HepG2 (cell line): ENCODE measurements around the gene ANAPC16. TPM values are rescaled to one million over a fixed set of nuclear protein-coding genes. Genes with fewer than 3 reads are reported as not detected.

Experiments
- FOSL2 ChIP-seq: sonication (generic); formaldehyde crosslinking; IDR thresholded peaks from 2 replicates; pipeline ENCODE4 v1.4.0; 2020; ENCODE audit warnings: missing genetic modification reagents
- GZF1 ChIP-seq: sonication (generic); formaldehyde crosslinking; IDR thresholded peaks from 2 replicates; pipeline ENCODE4 v1.5.1; 2020; ENCODE audit warnings: mild to moderate bottlenecking, missing genetic modification reagents
- KDM5B ChIP-seq: sonication (generic); formaldehyde crosslinking; IDR thresholded peaks from 2 replicates; pipeline ENCODE4 v1.4.0; 2020; ENCODE audit warnings: missing genetic modification reagents, mild to moderate bottlenecking, borderline replicate concordance
- MED1 ChIP-seq: sonication (generic); formaldehyde crosslinking; IDR thresholded peaks from 2 replicates; pipeline ENCODE4 v1.4.0; 2020; ENCODE audit warnings: missing genetic modification reagents
- MYC ChIP-seq: sonication (generic); formaldehyde crosslinking; IDR thresholded peaks from 2 replicates; pipeline ENCODE4 v1.9.0; 2021; ENCODE audit warnings: missing genetic modification reagents, borderline replicate concordance
- PAX8 ChIP-seq: sonication (generic); formaldehyde crosslinking; IDR thresholded peaks from 2 replicates; pipeline ENCODE4 v1.8.0; 2022; ENCODE audit warnings: mild to moderate bottlenecking, missing genetic modification reagents, borderline replicate concordance
- PRPF4 ChIP-seq: fragments of 200-400 bp; formaldehyde crosslinking; IDR thresholded peaks from 2 replicates; pipeline ENCODE4 v1.6.1; 2016; ENCODE audit warnings: low read length, low read depth; ENCODE audit not compliant: poor library complexity, severe bottlenecking
- SIX4 ChIP-seq: sonication (generic); formaldehyde crosslinking; IDR thresholded peaks from 2 replicates; pipeline ENCODE4 v1.4.0; 2020; ENCODE audit warnings: missing genetic modification reagents
- SMARCE1 ChIP-seq: fragments of 450-650 bp; IDR thresholded peaks from 2 replicates; pipeline ENCODE4 v1.6.1; 2017; ENCODE audit warnings: borderline replicate concordance
- U2AF2 ChIP-seq: fragments of 200-400 bp; formaldehyde crosslinking; IDR thresholded peaks from 2 replicates; pipeline ENCODE4 v1.6.1; 2017; ENCODE audit warnings: low read depth, mild to moderate bottlenecking, low read length
- ZBTB21 ChIP-seq: sonication (generic); formaldehyde crosslinking; IDR thresholded peaks from 2 replicates; pipeline ENCODE4 v1.4.0; 2020; ENCODE audit warnings: missing genetic modification reagents
- ZBTB8A ChIP-seq: sonication (generic); formaldehyde crosslinking; IDR thresholded peaks from 2 replicates; pipeline ENCODE4 v1.4.0; 2020; ENCODE audit warnings: mild to moderate bottlenecking, low read depth, missing genetic modification reagents, borderline replicate concordance
- ZFP90 ChIP-seq: sonication (generic); formaldehyde crosslinking; IDR thresholded peaks from 2 replicates; pipeline ENCODE4 v1.8.0; 2022; ENCODE audit warnings: missing genetic modification reagents, mild to moderate bottlenecking, inconsistent platforms, borderline replicate concordance
- ZNF326 ChIP-seq: sonication (generic); formaldehyde crosslinking; IDR thresholded peaks from 2 replicates; pipeline ENCODE4 v1.4.0; 2020; ENCODE audit warnings: missing genetic modification reagents, borderline replicate concordance
- ZNF570 ChIP-seq: sonication (generic); formaldehyde crosslinking; IDR thresholded peaks from 2 replicates; pipeline ENCODE4 v1.4.0; 2020; ENCODE audit warnings: mild to moderate bottlenecking, missing genetic modification reagents, borderline replicate concordance
- ZNF652 ChIP-seq: IDR thresholded peaks from 2 replicates; pipeline ENCODE4 v1.6.1; 2016; ENCODE audit warnings: low read depth, borderline replicate concordance
- polyA plus RNA-seq, 8 experiments: library from polyadenylated mRNA; depleted of rRNA in 3 of 8; stranded (reverse) in 7 of 8; unstranded in 1 of 8; fragments of >200 nt; fragmentation: Illumina TruSeq in 4 of 8; extraction: Trizol in 4 of 8; gene quantifications; 2 replicates each; pipeline versions ENCODE4 v1.2.1 to v1.2.3, GENCODE V29; 2011 to 2016; ENCODE audit warnings: low read depth in 4 of 8, missing spikeins in 1 of 8, mixed read lengths in 1 of 8; ENCODE audit not compliant: insufficient read depth in 1 of 8
- total RNA-seq, 5 experiments: library from RNA; depleted of rRNA; stranded (reverse); fragments of >200 nt; fragmentation: Illumina TruSeq; extraction: Trizol; gene quantifications; 2 replicates each; pipeline ENCODE4 v1.2.3, GENCODE V29; 2016; ENCODE audit warnings: low read depth in 1 of 5
- TF ChIP-seq, protein P1 (sequence below): sonication (generic); formaldehyde crosslinking; IDR thresholded peaks from 2 replicates; pipeline ENCODE4 v1.5.0; 2020; ENCODE audit warnings: missing genetic modification reagents, mild to moderate bottlenecking, borderline replicate concordance
- TF ChIP-seq, protein P2 (sequence below): sonication (generic); formaldehyde crosslinking; IDR thresholded peaks from 2 replicates; pipeline ENCODE4 v1.5.1; 2020; ENCODE audit warnings: mild to moderate bottlenecking, missing genetic modification reagents, moderate library complexity
- TF ChIP-seq, protein P3 (sequence below): IDR thresholded peaks from 2 replicates; pipeline ENCODE4 v1.6.1; 2016

The ANAPC16 gene
- total and polyA plus RNA-seq, 2 of the 13 experiments (the other 11 are each of a cell fraction or from before 2014, with no cell fraction given): 74.8 to 89.4 TPM

DNA sequence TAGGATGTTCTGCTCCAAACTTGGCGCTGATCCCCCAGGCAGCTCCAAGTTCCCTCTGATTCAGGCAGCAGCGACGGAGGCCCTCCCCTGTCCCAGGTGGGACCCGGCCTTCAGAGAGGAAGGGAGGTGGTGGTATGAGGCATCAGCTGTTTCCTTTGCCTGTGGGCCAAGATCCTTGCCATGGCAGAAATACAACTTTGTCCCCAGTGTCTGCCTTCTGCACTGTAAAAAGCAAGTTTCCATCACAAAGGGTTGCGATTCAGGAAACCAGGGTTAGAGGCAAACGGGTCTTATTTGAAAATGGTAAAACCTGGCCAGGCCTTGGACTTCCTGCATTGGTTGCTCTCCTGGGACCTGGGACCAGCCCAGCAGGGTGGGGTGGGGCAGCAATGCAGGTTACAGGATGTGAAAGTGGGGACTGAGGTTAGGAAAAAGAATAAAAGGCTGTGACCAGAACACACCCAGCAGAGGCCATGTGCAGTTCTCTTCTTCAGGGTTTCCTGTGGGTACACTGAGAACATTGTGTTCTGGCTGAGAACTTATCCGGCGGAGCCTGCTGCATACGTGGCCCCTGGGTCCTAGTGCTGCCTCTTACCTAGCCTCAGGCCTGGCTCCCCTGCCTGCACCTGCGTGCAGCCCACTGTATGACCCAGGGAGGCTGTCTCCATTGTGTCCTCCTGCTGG, 32.8 kb downstream of the ANAPC16 start (continued):
- TF ChIP-seq, protein P1, sequence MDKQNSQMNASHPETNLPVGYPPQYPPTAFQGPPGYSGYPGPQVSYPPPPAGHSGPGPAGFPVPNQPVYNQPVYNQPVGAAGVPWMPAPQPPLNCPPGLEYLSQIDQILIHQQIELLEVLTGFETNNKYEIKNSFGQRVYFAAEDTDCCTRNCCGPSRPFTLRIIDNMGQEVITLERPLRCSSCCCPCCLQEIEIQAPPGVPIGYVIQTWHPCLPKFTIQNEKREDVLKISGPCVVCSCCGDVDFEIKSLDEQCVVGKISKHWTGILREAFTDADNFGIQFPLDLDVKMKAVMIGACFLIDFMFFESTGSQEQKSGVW (CRISPR knock-in tag): no peak
- TF ChIP-seq ZFP90 (CRISPR knock-in tag) (0 out of 2 replicates have a peak, but pooled peaks have one; percentile 48), GZF1 (no peak), ZNF652 (CRISPR knock-in tag) (no peak), ZNF326 (CRISPR knock-in tag) (no peak), FOSL2 (0 out of 2 replicates have a peak, but pooled peaks have one; percentile 26), PAX8 (CRISPR knock-in tag) (0 out of 2 replicates have a peak, but pooled peaks have one; percentile 79), ZNF570 (CRISPR knock-in tag) (no peak), ZBTB21 (no peak; the same call in 1 of the 2 replicates), PRPF4 (no peak), U2AF2 (no peak), SMARCE1 (no peak), ZBTB8A (no peak), KDM5B (CRISPR knock-in tag) (peak; percentile 33; the same call in 1 of the 2 replicates), MYC (CRISPR knock-in tag) (peak; percentile 81; the same call in 1 of the 2 replicates), SIX4 (CRISPR knock-in tag) (no peak), MED1 (CRISPR knock-in tag) (peak; percentile 65; the same call in 1 of the 2 replicates)
- TF ChIP-seq, protein P2, sequence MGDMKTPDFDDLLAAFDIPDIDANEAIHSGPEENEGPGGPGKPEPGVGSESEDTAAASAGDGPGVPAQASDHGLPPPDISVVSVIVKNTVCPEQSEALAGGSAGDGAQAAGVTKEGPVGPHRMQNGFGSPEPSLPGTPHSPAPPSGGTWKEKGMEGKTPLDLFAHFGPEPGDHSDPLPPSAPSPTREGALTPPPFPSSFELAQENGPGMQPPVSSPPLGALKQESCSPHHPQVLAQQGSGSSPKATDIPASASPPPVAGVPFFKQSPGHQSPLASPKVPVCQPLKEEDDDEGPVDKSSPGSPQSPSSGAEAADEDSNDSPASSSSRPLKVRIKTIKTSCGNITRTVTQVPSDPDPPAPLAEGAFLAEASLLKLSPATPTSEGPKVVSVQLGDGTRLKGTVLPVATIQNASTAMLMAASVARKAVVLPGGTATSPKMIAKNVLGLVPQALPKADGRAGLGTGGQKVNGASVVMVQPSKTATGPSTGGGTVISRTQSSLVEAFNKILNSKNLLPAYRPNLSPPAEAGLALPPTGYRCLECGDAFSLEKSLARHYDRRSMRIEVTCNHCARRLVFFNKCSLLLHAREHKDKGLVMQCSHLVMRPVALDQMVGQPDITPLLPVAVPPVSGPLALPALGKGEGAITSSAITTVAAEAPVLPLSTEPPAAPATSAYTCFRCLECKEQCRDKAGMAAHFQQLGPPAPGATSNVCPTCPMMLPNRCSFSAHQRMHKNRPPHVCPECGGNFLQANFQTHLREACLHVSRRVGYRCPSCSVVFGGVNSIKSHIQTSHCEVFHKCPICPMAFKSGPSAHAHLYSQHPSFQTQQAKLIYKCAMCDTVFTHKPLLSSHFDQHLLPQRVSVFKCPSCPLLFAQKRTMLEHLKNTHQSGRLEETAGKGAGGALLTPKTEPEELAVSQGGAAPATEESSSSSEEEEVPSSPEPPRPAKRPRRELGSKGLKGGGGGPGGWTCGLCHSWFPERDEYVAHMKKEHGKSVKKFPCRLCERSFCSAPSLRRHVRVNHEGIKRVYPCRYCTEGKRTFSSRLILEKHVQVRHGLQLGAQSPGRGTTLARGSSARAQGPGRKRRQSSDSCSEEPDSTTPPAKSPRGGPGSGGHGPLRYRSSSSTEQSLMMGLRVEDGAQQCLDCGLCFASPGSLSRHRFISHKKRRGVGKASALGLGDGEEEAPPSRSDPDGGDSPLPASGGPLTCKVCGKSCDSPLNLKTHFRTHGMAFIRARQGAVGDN (CRISPR knock-in tag): peak; percentile 79
- TF ChIP-seq, protein P3, sequence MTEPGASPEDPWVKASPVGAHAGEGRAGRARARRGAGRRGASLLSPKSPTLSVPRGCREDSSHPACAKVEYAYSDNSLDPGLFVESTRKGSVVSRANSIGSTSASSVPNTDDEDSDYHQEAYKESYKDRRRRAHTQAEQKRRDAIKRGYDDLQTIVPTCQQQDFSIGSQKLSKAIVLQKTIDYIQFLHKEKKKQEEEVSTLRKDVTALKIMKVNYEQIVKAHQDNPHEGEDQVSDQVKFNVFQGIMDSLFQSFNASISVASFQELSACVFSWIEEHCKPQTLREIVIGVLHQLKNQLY (CRISPR knock-in tag): peak; percentile 18; the same call in 1 of the 2 replicates
